ENCODE results near the gene SLC6A11. TPM values are rescaled to one million over a fixed set of nuclear protein-coding genes. Genes with fewer than 3 reads are reported as not detected.

Gene SLC6A11
- total and polyA plus RNA-seq, 2 of the 8 experiments (the other 6 are each of a cell fraction or from before 2014, with no cell fraction given): 0.78 to 1.5 TPM

GRCh38 chr3:10901296-10901945 lies 85.4 kb downstream of the SLC6A11 start (continued):
- TF ChIP-seq CTCF (IDR thresholded peaks at IDR 0.05; ENCODE audit: control extremely low read depth in 1 of 3, insufficient read depth in 1 of 3, low read depth in 1 of 3, low read length in 3 of 3) (no peak), KDM5A (IDR thresholded peaks at IDR 0.05; ENCODE audit: low read length) (no peak), USF2 (IDR thresholded peaks at IDR 0.05; ENCODE audit: low read length) (no peak), HDAC2 (IDR thresholded peaks at IDR 0.05; ENCODE audit: borderline replicate concordance in 1 of 2, low read depth in 2 of 2, low read length in 2 of 2) (no peak), TAF7 (optimal IDR thresholded peaks at IDR 0.05; ENCODE audit: borderline replicate concordance, low read depth, low read length) (no peak), POLR2AphosphoS5 (IDR thresholded peaks at IDR 0.05; ENCODE audit: low read depth, low read length) (no peak)

Data from H1 (cell line).